Subcutaneous adipose tissue (tissue), 4 donors: ENCODE data around the gene JAG2. TPM values are rescaled to one million over a fixed set of nuclear protein-coding genes. Genes with fewer than 3 reads are reported as not detected.

Source experiments
- CTCF ChIP-seq: fragments of 450-650 bp; IDR thresholded peaks from one replicate; pipeline ENCODE4 v1.5.1; 2016; ENCODE audit warnings: low read depth, mild to moderate bottlenecking, control low read depth, antibody characterized with exemption, moderate library complexity
- total RNA-seq, 4 donors: library from RNA; depleted of rRNA; stranded (reverse); fragments of >200 nt; gene quantifications; one replicate each; pipeline ENCODE4 v1.1.0, GENCODE V29; 2016

Gene JAG2
- total RNA-seq, 4 donors from 2014 or later = 2.5 to 16.2 (median 4.9) TPM

GRCh38 chr14:105207460-105207901, 38.9 kb upstream of the JAG2 start:
- TF ChIP-seq CTCF = no peak

DNA sequence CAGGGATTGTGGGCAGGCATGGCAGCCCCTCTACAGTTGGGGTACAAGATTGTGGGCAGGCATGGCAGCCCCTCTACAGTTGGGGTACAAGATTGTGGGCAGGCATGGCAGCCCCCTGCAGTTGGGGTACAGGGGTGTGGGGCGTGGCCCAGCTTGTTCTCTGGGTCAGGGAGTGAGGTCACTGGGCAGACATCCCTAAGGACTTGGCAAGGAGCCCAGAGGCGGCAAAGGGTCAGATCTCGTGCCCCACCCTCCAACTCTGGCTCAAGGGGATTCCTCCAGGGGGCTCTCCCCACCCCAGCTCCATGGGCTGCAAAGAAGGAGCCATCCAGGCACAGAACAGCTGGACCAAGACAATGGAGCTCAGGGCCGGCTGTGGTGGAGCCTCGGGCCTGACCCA, 38.3 kb upstream of the JAG2 start:
- no peak for TF ChIP-seq CTCF

DNA sequence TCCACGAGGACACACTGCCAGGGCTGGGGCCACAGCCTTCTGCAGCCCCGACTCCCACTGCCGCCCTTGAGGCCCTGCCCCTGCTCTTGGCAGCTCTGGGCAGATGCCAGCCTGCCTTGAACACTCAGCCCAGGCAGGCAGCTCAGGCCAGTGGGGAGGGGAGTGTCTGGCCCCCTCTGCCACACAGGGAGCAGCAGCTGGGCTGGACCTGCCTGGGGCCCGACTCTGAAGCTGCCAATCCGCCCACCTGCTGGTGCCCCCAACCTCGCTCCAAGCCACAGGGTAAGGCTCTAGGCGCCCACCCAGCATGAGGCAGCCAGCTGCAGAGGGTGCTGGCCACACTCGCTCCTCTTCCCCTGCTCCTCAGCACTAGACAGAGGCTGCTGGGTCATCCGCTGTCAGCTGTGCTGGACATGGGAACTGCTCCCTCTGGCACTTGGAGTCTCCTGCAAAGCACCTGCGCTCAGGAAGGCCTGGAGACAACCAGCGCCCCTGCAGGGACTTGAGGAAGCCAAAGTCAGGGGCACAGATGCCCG, 37.2 kb upstream of the JAG2 start:
- TF ChIP-seq CTCF = no peak

GRCh38 chr14:105204931-105205672, 36.5 kb upstream of the JAG2 start:
- TF ChIP-seq CTCF = no peak

DNA sequence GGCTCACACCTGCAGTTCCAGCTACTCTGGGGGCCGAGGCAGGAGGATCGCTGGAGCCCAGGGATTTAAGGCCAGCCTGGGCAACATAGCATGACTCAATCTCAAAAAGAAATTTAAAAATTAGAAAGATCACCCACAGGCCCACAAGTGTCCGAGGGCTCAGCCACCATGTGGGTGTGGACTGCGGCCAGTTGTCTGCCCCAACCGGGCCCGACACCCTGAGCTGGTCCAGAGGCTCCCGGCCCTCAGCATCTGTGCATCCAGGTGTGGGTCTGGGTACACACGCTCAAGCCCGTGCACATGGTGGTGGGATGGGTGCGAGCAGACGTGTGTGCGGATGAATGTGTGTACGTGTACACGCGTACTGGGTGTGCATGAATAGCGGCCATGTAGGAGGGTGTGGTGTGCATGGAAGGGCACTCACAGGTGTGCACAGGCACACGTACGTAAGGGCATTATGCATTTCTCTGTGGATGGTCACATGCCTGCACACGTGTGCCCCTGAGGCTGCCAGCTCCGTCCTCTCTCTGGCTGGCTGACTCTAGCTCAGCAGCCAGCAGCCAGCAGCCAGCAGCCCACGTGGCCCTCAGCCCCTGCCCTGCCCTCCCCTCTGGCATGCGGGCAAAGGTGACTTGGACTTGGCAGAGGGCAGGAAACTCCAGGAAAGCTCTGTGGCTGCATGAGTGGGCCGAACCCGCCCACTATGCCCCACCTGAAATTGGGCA, 35.8 kb upstream of the JAG2 start:
- no peak for TF ChIP-seq CTCF

GRCh38 chr14:105203701-105204100, 35.1 kb upstream of the JAG2 start:
- no peak for TF ChIP-seq CTCF

GRCh38 chr14:105203057-105203531, 34.5 kb upstream of the JAG2 start:
- TF ChIP-seq CTCF = no peak
